GM19463 (cell line): Measurements from ENCODE around the gene A2M.

Experiments
- ATAC-seq: cut with Tn5 transposase; IDR thresholded peaks from one replicate; pipeline ENCODE4 v1.9.1; 2021; ENCODE audit warnings: mild to moderate bottlenecking, moderate library complexity; ENCODE audit not compliant: unreplicated experiment

The A2M gene

DNA sequence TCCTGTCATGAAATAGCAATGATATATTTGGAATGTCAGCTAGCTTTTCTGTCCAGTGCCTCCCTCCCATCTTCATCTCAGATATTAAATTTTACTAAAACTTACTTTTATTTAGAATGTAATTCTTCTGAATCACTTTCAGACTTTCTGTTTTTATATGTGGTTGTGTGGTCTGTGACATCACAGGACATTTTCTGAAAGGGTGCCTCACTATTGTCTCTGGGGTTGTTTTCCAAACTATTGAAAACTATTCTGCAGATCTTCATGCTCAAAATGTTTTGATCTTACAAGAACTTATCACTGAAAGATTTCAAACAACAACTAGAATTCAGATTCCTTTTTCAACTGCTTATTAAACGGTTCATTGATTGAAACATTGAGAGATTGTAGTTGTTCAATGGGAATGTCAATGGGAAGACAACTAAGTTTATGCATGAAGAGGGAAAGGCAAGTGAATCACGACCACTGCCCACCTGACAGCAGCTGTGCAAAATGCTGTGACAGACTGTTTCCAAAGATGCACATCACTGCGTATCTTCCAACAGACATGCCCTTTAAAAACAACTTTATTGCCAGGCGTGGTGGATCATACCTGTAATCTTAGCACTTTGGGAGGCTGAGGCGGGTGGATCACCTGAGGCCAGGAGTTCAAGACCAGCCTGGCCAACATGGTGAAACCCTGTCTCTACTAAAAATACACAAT, 75.1 kb downstream of the A2M start:
- ATAC-seq, result no peak

DNA sequence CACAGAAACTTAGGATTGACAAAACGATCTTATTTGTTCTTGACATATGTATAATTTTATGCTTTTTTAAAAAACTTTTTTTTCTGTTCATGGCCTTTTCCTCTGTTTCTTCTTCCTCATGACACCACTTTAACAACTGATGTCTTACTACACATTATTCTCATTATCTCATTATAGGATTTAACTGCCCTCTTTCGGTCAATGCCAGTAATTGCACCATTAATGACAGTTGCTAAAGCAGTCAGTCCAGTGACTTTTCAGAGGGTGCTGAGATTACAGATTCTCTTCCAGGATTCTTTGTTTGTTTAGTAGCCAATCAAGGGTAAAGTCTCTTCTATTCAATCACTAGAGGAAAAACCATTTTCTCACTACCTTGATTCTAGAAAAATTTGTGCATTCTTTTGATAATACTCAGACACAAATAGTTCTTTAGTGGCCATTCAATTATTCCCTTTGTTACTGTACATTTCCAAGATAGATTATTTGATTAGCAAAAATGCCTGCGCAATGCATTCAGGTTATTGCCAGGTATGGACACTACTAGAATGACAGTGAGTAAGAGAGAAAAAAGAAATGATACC, 76.2 kb downstream of the A2M start:
- ATAC-seq, result no peak

DNA sequence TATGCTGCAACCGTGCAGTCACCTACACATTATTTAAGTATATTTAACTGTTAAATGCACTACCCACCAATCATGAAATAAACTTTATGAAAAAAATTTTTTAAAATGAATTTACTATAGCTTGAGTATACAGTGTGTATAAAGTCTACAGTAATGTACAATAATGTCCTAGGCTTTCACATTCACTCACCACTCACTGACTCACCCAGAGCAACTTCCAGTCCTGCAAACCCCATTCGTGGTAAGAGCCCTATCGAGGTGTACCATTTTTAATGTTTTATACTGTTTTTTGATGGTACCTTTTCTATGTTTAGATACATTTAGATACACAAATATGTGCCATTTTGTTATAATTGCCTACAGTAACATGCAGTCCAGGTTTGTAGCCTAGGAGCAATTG, 78.3 kb downstream of the A2M start:
- ATAC-seq, result no peak

DNA sequence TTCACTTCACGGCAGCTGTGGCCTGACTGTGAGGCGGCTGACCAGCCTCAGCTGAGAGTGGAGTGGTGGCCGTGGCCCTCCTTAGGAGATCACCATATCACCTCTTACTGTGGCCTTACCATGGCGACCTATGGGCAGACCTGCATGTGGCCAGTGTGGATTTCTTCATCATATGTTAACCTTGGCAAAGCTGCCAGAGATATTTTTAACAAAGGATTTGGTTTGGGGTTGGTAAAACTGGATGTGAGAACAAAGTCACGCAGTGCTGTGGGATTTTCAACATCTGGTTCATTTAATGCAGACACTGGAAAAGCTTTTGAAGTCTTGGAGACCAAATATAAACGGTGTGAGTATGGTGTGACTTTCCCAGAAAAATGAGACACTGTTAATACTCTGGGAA, 79.5 kb downstream of the A2M start:
- no peak for ATAC-seq

DNA sequence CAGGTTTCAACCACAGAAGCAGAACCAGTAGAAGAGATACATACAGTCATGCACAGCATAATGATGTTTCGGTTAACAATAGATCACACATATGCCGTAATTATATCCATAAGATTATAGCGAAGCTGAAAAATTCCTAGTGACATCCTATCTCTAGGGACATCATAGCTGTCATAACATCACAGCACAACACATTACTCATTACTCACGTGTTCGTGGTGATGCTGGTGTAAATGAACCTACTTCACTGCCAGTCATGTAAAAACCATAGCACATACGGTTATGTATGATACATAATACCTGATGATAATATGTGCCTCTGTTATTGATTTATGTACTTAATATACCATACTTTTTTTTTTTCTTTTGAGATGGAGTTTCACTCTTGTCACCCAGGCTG, 81.6 kb downstream of the A2M start:
- no peak for ATAC-seq

DNA sequence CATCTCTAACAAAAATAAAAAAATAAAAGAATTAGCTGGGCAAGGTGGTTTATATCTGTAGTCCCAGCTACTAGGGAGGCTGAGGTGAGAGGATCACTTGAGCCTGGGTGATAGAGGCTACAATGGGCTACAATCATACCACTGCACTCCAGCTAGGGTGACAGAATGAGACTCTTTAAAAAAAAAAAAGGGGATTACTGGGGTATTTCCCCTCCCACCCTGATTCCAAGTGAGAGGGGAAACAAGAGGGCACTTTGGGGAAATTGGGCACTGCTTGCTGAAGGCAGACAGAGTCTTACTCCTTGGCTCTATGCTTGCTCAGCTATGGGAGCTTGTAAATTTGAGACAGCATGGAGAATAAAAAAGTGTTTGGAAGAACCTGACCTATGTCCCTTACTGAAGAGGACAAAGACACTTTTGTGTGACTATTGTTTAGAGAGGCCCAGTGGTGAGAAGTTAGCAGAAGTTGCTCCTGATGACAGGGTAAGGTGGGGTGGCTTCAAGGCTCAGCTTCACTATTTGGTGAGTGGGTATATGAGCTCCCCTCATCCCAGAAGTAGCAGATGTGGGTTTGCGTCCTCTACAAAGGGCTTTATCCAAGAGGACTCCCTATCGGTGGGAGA, 82.3 kb downstream of the A2M start:
- ATAC-seq, result no peak

DNA sequence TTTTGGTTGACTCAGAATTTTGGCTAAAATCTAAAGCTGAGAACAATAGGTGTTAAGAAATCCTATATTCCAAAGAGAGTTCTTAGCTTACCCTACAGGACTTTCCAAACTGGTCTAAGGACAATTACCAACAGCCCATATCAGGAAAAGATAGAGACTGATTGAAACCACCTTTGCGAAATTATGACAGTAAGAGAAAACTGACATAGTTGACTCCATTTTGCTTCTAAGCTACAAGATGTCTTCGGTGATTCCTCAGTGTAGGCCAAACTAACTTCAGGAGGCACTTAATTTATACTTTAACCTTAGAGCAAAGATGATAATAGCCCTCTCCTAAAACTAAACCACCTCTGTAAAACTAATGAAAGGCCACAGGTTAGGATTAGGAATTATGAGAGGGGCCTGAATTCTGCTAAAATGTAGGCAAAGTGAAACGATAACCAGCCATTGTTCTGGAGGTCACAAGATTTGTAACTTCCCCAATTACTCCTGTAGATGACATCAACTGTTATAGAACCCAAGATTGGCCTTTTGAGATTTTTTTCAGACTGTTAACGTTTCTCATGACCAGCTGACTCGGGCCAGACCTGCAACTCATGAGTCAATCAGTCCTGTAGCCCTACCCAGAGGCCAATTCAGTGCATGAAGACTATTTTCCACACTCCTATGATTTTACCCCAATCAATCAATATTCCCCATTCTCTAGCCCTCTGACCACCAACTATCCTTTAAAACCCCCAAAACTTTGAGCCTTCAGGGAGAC, 83.3 kb downstream of the A2M start:
- ATAC-seq, result no peak

DNA sequence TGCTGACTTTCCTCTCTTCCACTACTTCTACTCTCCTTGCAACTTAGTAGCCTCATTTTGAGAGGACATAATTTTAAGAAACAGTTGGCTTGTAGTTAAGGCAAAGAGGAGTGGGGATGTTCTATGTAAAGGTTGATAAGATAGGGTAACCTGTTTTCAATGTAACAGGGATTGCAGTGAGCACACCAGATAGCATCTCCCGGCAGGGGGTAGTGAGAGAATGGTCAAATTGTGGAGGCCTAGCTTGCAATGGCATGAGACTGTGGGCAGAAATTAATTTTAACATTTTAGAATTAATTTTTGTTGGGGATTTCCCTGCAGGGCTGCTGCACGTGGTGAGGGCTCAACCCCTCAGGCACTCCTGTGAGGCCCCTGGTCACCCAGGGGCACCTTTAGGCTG, 84.9 kb downstream of the A2M start:
- ATAC-seq, result no peak

DNA sequence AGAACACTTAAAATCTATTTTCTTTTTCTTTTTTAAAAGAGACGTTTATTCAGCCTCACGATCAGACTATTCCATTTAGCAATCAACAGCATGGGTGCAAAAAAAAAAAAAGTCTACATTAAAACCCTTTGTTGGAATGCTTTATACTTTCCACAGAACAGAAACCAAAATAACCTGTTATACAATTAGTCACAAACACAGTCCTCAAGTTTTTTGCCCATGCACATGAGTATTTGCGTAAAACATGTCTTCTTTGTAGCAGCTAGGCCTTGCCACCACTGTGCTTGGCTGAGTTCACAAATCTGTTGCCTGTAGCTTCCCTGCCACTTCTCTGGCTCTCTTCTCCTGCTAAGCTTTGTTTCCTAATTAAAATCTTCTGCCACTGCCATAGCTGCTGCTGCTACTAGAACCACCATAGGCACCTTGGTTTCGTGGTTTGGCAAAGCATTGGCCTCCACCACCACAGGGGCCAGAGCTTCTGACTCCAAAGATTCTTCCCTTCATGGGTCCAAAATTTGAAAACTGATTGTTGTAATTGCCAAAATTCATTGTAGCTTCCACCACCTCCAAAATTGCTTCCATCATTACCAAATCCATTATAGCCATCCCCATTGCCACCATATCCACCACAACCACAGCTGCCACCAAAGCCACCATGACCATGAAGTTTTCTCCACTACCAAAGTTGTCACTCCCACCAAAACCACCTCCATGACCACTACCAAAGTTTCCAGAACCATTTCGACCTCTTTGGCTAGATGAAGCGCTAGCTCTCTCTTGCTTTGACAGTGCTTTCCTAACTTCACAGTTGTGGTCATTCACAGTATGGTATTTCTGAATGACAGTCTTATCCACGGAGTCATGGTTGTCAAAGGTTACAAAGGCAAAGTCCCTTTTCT, 88.3 kb downstream of the A2M start:
- ATAC-seq, result no peak

DNA sequence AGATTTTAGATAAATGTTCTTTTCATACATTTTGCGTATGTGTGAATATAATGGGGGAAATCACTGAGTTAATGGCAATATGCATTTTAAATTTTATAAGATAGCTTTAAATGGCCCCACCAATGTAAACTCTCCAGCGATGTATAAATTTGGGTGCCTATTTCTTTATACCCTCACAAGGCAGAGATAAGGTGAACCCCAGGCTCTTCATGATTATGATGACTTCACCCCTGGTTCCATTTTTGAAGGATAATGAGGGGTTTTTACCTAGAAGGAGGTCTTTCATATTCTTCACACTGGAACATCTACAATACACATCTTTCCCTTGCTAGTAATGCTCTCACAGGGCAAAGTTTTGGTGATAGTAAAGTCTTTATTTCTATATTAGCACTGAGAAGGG, 91.2 kb downstream of the A2M start:
- no peak for ATAC-seq

DNA sequence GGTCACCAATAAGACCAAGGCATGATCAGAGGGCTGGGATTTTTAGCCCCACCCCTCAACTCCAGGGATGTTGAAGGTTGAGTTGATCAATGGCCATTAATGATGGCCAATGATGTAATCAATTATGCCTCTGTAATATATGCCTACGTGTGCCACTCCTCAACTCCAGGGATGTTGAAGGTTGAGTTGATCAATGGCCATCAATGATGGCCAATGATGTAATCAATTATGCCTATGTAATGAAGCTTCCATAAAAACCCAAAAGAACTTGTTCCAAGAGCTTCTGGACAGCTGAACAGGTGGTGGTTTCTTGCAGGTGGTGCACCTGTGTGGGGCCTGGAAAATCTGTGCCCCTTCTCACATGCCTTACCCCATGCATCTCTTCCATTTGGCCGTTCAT, 93.1 kb downstream of the A2M start:
- ATAC-seq, result no peak
